Psoas muscle (tissue), 8 donors: ENCODE results near the gene SEMA3D. TPM values are rescaled to one million over a fixed set of nuclear protein-coding genes. Genes with fewer than 3 reads are reported as not detected.

Experiments
- ATAC-seq, 4 donors: fragments of 200-7000 bp; cut with Tn5 transposase; one replicate each; pipeline ENCODE4 v1.9.1; 2020; ENCODE audit warnings: moderate library complexity in 3 of 4, mild to moderate bottlenecking in 2 of 4
- DNase-seq, 2 donors: peaks; one replicate each; pipeline ENCODE4 v3.0.0-alpha.2; 2020
- H3K27ac ChIP-seq: fragments of 200-600 bp; one replicate; pipeline ENCODE4 v1.8.0; 2022
- H3K27me3 ChIP-seq, 3 donors: fragments of 200-600 bp in 1 of 3; one replicate each; pipeline versions ENCODE4 v1.6.1 to v1.8.0; 2013 to 2022; ENCODE audit warnings: low read length in 2 of 3, mild to moderate bottlenecking in 2 of 3, moderate library complexity in 1 of 3; ENCODE audit not compliant: insufficient read depth in 3 of 3
- H3K36me3 ChIP-seq, 2 donors: fragments of 200-600 bp in 1 of 2; one replicate each; pipeline versions ENCODE4 v1.6.1 to v1.8.0; 2013 to 2022; ENCODE audit warnings: low read depth in 1 of 2, mild to moderate bottlenecking in 1 of 2, moderate library complexity in 1 of 2; ENCODE audit not compliant: insufficient read depth in 1 of 2
- H3K4me1 ChIP-seq: fragments of 200-600 bp; one replicate; pipeline ENCODE4 v1.8.0; 2022
- H3K4me3 ChIP-seq: fragments of 200-600 bp; one replicate; pipeline ENCODE4 v1.8.0; 2022; ENCODE audit warnings: mild to moderate bottlenecking
- H3K9me3 ChIP-seq: fragments of 200-600 bp; one replicate; pipeline ENCODE4 v1.8.0; 2022
- CTCF ChIP-seq: fragments of 200-600 bp; IDR thresholded peaks from one replicate; pipeline ENCODE4 v1.8.0; 2022; ENCODE audit warnings: antibody characterized with exemption
- WGBS, 3 donors: extraction: QIAGEN DNeasy Blood & Tissue Kit; methylation state at CpG; one replicate each; pipeline versions ENCODE4 v1.1.6 to v1.1.7; 2013; 5-methylcytosine and 5-hydroxymethylcytosine counted together
- intact Hi-C, 2 donors: fragments of 100-400 bp; cut with DNase I; formaldehyde crosslinking; loops; one replicate each; pipeline versions ENCODE4 v1.11.0 to v1.14.2; 2022
- polyA plus RNA-seq, 3 donors: library from polyadenylated mRNA; stranded (reverse); fragments of 200-250 nt; gene quantifications; one replicate each; pipeline ENCODE4 v1.2.3, GENCODE V29; 2013
- total RNA-seq, 4 donors: library from RNA; stranded (reverse); fragmentation: NEBNext Ultra II Directional in 2 of 4; extraction: Animal tissue kit (Norgen Biotek cat#: 25700) in 2 of 4; gene quantifications; one replicate each; pipeline versions ENCODE4 v1.2.1 to v1.2.4, GENCODE V29; 2021 to 2023
- donor health status: healthy with polysubstance abuse.
- donor health status: DM: no; HTN: no; CAD: no; lungs with moderate emphysema.
- donor health status: Bipolar disorder and iron deficiency.
- donor health status: healthy.
- donor health status: DM: yes; HTN: yes; CAD: no.
- donor health status: DM: no; HTN: no; CAD: no.
- donor health status: DM: no; HTN: no; CAD: no.
- donor health status: DM: yes; HTN: yes; CAD: no.

The SEMA3D gene
- total and polyA plus RNA-seq, 7 donors = 0.01 to 0.28 (median 0.06) TPM; not detected in 1

- 22 to 31% (median 25%) methylated on average over 5 of the region's 5 CpGs for WGBS, 3 donors
- no peaks in the 10 kb centered on the region for H3K27me3 ChIP-seq
- no peaks in the 10 kb centered on the region for H3K4me1 ChIP-seq
- no peak for ATAC-seq
- DNase-seq = no peak
- H3K4me3 ChIP-seq = no peak overlapping the region
- H3K36me3 ChIP-seq = no peaks in the 10 kb centered on the region
- intact Hi-C loops = no loop called here
- H3K9me3 ChIP-seq = no peaks in the 10 kb centered on the region
- no peak overlapping the region for H3K27ac ChIP-seq
- TF ChIP-seq CTCF = no peak
These were observed 233.6 kb downstream of the SEMA3D start for GRCh38 chr7:84953234-84953633.

- no peak for TF ChIP-seq CTCF
- H3K9me3 ChIP-seq = no peaks in the 10 kb centered on the region
- ATAC-seq = no peak
- H3K4me1 ChIP-seq = no peaks in the 10 kb centered on the region
- H3K27ac ChIP-seq = no peak overlapping the region
- no peak for DNase-seq
- H3K27me3 ChIP-seq = no peaks in the 10 kb centered on the region
- H3K36me3 ChIP-seq = no peaks in the 10 kb centered on the region
- intact Hi-C loops = no loop called here
- no peak overlapping the region for H3K4me3 ChIP-seq
These were observed 236.0 kb downstream of the SEMA3D start for GRCh38 chr7:84950836-84951235.

- WGBS, 3 donors = 77 to 86% (median 78%) methylated on average over 2 of the region's 2 CpGs
- DNase-seq = no peak
- ATAC-seq = no peak
- intact Hi-C loops = no loop called here
- Histone ChIP-seq H3K9me3 (no peaks in the 10 kb centered on the region), H3K4me1 (no peaks in the 10 kb centered on the region), H3K27ac (no peak overlapping the region), H3K27me3 (no peaks in the 10 kb centered on the region), H3K36me3 (no peaks in the 10 kb centered on the region), H3K4me3 (no peak overlapping the region)
- TF ChIP-seq CTCF = no peak
These were observed 237.4 kb downstream of the SEMA3D start for GRCh38 chr7:84949501-84949900.

- no peak for DNase-seq
- H3K4me1 ChIP-seq = no peaks in the 10 kb centered on the region
- TF ChIP-seq CTCF = no peak
- intact Hi-C loops = no loop called here
- H3K27me3 ChIP-seq = no peaks in the 10 kb centered on the region
- no peak for ATAC-seq
- no peaks in the 10 kb centered on the region for H3K36me3 ChIP-seq
- H3K27ac ChIP-seq = no peak overlapping the region
- H3K4me3 ChIP-seq = no peak overlapping the region
- 58 to 73% (median 67%) methylated on average over 1 of the region's 1 CpG for WGBS, 3 donors
- H3K9me3 ChIP-seq = no peaks in the 10 kb centered on the region
These were observed 237.8 kb downstream of the SEMA3D start for GRCh38 chr7:84949067-84949466.

GRCh38 chr7:84948634-84949033 lies 238.2 kb downstream of the SEMA3D start:
- ATAC-seq (no peak), DNase-seq (no peak)
- H3K27ac ChIP-seq = no peak overlapping the region
- no peak overlapping the region for H3K4me3 ChIP-seq
- WGBS, 3 donors = 61 to 78% (median 61%) methylated on average over 2 of the region's 2 CpGs
- TF ChIP-seq CTCF = no peak
- intact Hi-C loops = no loop called here
- no peaks in the 10 kb centered on the region for H3K27me3 ChIP-seq
- no peaks in the 10 kb centered on the region for H3K4me1 ChIP-seq
- H3K9me3 ChIP-seq = no peaks in the 10 kb centered on the region
- no peaks in the 10 kb centered on the region for H3K36me3 ChIP-seq
